H1 (cell line): ENCODE data around the gene SLX4.
"Not testable (repeated sequence)": the region's sequence is repeated elsewhere in the genome, so short reads cannot be mapped to it uniquely, and the experiment has no call there.

ENCODE experiments used
- BACH1 ChIP-seq: IDR thresholded peaks from 2 replicates; pipeline ENCODE4 v1.6.1; 2012; ENCODE audit warnings: low read length, improper control_type of control experiment
- CEBPB ChIP-seq: IDR thresholded peaks from 2 replicates; pipeline ENCODE4 v1.6.1; 2012; ENCODE audit warnings: low read depth, low read length
- CHD7 ChIP-seq: fragments of 300-600 bp; sonication (generic); IDR thresholded peaks from 2 replicates; pipeline ENCODE4 v1.7.1; 2012; ENCODE audit warnings: low read length, moderate library complexity, mild to moderate bottlenecking, inconsistent platforms; ENCODE audit not compliant: insufficient replicate concordance
- CTBP2 ChIP-seq: IDR thresholded peaks from 2 replicates; pipeline ENCODE4 v1.7.0; 2011; ENCODE audit warnings: borderline replicate concordance, mild to moderate bottlenecking, moderate library complexity, mixed read lengths, low read length; ENCODE audit not compliant: insufficient read depth, insufficient read length
- CTCF ChIP-seq, 3 experiments: IDR thresholded peaks; 1 replicate in 2 of 3; 2 replicates in 1 of 3; pipeline versions ENCODE4 v1.5.1 to v1.6.1; 2011; ENCODE audit warnings: low read length in 3 of 3, mild to moderate bottlenecking in 3 of 3, inconsistent platforms in 2 of 3, low read depth in 1 of 3, moderate library complexity in 1 of 3; ENCODE audit not compliant: insufficient read depth in 1 of 3; ENCODE audit errors: control extremely low read depth in 1 of 3
- EGR1 ChIP-seq: IDR thresholded peaks from 2 replicates; pipeline ENCODE4 v1.6.1; 2011; ENCODE audit warnings: low read depth, low read length, borderline replicate concordance
- POLR2A ChIP-seq, 2 experiments: IDR thresholded peaks; 1 replicate in 1 of 2; 2 replicates in 1 of 2; pipeline ENCODE4 v1.6.1; 2011; ENCODE audit warnings: low read depth in 2 of 2, low read length in 2 of 2, mild to moderate bottlenecking in 2 of 2; ENCODE audit errors: control extremely low read depth in 1 of 2
- SP1 ChIP-seq: IDR thresholded peaks from 2 replicates; pipeline ENCODE4 v1.6.1; 2011; ENCODE audit warnings: low read depth, low read length
- USF2 ChIP-seq: IDR thresholded peaks from 2 replicates; pipeline ENCODE4 v1.6.1; 2011; ENCODE audit warnings: low read length, improper control_type of control experiment

- TF ChIP-seq CTBP2; POLR2A (IDR thresholded peaks at IDR 0.05; ENCODE audit: control extremely low read depth in 1 of 2, low read depth in 2 of 2, low read length in 2 of 2); CEBPB; CTCF (IDR thresholded peaks at IDR 0.05; ENCODE audit: control extremely low read depth in 1 of 3, insufficient read depth in 1 of 3, low read depth in 1 of 3, low read length in 3 of 3); BACH1; CHD7; EGR1; USF2; SP1: not testable (repeated sequence)
Observed at GRCh38 chr16:3656160-3656490, 44.7 kb upstream of the SLX4 start.
